ENCODE data around the gene CELSR2. TPM values are rescaled to one million over a fixed set of nuclear protein-coding genes. Genes with fewer than 3 reads are reported as not detected.

CELSR2 gene
- total and polyA plus RNA-seq, 2 experiments from 2014 or later: 11.2 to 35.1 TPM

DNA sequence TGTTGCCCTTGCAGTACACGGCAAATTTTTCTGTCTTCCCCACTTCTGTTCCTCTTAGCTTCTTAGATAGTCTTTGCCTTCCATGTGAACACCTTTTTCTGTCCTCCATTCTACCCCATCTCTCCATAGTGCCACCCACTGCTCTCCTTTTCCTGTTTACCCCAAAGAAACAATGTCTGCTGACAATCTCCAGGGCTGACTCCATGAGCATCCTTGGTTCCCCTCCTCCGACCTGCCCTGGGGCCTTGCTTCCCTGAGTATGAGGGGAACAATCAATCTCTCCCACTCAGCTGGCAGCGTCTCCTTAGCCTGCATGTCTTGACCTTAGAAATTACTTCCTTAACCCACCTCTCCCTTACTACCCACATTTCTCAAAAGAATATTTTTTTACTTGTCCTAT is 69.8 kb downstream of the CELSR2 start (continued):
- TF ChIP-seq NANOG (IDR thresholded peaks at IDR 0.05; ENCODE audit: borderline replicate concordance): no peak
- TF ChIP-seq, protein P1, sequence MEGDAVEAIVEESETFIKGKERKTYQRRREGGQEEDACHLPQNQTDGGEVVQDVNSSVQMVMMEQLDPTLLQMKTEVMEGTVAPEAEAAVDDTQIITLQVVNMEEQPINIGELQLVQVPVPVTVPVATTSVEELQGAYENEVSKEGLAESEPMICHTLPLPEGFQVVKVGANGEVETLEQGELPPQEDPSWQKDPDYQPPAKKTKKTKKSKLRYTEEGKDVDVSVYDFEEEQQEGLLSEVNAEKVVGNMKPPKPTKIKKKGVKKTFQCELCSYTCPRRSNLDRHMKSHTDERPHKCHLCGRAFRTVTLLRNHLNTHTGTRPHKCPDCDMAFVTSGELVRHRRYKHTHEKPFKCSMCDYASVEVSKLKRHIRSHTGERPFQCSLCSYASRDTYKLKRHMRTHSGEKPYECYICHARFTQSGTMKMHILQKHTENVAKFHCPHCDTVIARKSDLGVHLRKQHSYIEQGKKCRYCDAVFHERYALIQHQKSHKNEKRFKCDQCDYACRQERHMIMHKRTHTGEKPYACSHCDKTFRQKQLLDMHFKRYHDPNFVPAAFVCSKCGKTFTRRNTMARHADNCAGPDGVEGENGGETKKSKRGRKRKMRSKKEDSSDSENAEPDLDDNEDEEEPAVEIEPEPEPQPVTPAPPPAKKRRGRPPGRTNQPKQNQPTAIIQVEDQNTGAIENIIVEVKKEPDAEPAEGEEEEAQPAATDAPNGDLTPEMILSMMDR (conservative IDR thresholded peaks at IDR 0.05; ENCODE audit: low read depth in 2 of 2): no peak
- no peak for TF ChIP-seq CREB1 (CRISPR knock-in tag; IDR thresholded peaks at IDR 0.05; ENCODE audit: low read depth)
- TF ChIP-seq, protein P2, sequence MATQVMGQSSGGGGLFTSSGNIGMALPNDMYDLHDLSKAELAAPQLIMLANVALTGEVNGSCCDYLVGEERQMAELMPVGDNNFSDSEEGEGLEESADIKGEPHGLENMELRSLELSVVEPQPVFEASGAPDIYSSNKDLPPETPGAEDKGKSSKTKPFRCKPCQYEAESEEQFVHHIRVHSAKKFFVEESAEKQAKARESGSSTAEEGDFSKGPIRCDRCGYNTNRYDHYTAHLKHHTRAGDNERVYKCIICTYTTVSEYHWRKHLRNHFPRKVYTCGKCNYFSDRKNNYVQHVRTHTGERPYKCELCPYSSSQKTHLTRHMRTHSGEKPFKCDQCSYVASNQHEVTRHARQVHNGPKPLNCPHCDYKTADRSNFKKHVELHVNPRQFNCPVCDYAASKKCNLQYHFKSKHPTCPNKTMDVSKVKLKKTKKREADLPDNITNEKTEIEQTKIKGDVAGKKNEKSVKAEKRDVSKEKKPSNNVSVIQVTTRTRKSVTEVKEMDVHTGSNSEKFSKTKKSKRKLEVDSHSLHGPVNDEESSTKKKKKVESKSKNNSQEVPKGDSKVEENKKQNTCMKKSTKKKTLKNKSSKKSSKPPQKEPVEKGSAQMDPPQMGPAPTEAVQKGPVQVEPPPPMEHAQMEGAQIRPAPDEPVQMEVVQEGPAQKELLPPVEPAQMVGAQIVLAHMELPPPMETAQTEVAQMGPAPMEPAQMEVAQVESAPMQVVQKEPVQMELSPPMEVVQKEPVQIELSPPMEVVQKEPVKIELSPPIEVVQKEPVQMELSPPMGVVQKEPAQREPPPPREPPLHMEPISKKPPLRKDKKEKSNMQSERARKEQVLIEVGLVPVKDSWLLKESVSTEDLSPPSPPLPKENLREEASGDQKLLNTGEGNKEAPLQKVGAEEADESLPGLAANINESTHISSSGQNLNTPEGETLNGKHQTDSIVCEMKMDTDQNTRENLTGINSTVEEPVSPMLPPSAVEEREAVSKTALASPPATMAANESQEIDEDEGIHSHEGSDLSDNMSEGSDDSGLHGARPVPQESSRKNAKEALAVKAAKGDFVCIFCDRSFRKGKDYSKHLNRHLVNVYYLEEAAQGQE (IDR thresholded peaks at IDR 0.05; ENCODE audit: unreplicated experiment): no peak

DNA sequence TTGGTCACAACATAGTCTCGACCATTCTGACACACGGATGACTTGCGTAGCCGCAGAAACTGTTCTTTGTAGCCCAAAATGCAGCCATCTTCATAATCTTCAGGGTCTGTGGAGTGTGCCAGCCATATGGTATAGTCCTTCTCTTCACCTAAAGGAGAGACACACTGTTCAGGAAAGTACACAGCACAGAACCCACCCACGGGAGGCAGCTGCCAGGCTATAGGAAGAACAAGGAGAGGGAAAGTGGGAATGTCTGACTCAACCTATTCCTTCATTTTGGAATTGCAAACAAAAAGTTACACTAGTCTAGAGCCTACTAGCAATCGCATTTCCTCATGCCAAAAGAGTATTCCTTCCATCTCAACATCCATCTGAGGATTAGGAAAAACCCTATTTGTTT is 73.6 kb downstream of the CELSR2 start:
- H3K9me2 ChIP-seq (ENCODE audit: insufficient read depth): no peaks in the 10 kb centered on the region
- H3K4me3 ChIP-seq: no peak overlapping the region
- no peak overlapping the region for H3K4me3 Mint-ChIP-seq
- H3K79me2 ChIP-seq (replicated peaks; ENCODE audit: insufficient read depth): no peaks in the 10 kb centered on the region
- no peaks in the 10 kb centered on the region for H3K27me3 Mint-ChIP-seq (ENCODE audit: insufficient read depth, low read depth, poor library complexity)
- no peak overlapping the region for H3K27ac Mint-ChIP-seq
- H3K36me3 ChIP-seq (ENCODE audit: insufficient read depth): peaks cover 48% of the 10 kb centered on the region
- H3K4me1 ChIP-seq (ENCODE audit: insufficient read depth): no peaks in the 10 kb centered on the region
- H3K27ac ChIP-seq (ENCODE audit: low read depth): no peak overlapping the region
- DNase-seq (ENCODE audit: low spot score): no peak
- H3K27me3 ChIP-seq (ENCODE audit: insufficient read depth): no peaks in the 10 kb centered on the region
- no peaks in the 10 kb centered on the region for H3F3A ChIP-seq (replicated peaks; ENCODE audit: low read depth)
- H4K20me1 ChIP-seq (replicated peaks; ENCODE audit: insufficient read depth): 0 out of 2 replicates have a peak, but pooled peaks cover 5% of the 10 kb centered on the region
- H3K4me2 ChIP-seq: no peak overlapping the region
- peaks cover 10% of the 10 kb centered on the region for H3K4me1 Mint-ChIP-seq
- peaks cover 44% of the 10 kb centered on the region for H3K36me3 Mint-ChIP-seq (ENCODE audit: low read depth)
- no peaks in the 10 kb centered on the region for H3K9me3 Mint-ChIP-seq
- H2AFZ ChIP-seq: no peak overlapping the region
- no peak for ATAC-seq
- TF ChIP-seq CREB1 (CRISPR knock-in tag; IDR thresholded peaks at IDR 0.05; ENCODE audit: low read depth): no peak
- TF ChIP-seq, protein P2 (IDR thresholded peaks at IDR 0.05; ENCODE audit: unreplicated experiment): no peak
- TF ChIP-seq, protein P1 (conservative IDR thresholded peaks at IDR 0.05; ENCODE audit: low read depth in 2 of 2): no peak
- TF ChIP-seq, protein P3, sequence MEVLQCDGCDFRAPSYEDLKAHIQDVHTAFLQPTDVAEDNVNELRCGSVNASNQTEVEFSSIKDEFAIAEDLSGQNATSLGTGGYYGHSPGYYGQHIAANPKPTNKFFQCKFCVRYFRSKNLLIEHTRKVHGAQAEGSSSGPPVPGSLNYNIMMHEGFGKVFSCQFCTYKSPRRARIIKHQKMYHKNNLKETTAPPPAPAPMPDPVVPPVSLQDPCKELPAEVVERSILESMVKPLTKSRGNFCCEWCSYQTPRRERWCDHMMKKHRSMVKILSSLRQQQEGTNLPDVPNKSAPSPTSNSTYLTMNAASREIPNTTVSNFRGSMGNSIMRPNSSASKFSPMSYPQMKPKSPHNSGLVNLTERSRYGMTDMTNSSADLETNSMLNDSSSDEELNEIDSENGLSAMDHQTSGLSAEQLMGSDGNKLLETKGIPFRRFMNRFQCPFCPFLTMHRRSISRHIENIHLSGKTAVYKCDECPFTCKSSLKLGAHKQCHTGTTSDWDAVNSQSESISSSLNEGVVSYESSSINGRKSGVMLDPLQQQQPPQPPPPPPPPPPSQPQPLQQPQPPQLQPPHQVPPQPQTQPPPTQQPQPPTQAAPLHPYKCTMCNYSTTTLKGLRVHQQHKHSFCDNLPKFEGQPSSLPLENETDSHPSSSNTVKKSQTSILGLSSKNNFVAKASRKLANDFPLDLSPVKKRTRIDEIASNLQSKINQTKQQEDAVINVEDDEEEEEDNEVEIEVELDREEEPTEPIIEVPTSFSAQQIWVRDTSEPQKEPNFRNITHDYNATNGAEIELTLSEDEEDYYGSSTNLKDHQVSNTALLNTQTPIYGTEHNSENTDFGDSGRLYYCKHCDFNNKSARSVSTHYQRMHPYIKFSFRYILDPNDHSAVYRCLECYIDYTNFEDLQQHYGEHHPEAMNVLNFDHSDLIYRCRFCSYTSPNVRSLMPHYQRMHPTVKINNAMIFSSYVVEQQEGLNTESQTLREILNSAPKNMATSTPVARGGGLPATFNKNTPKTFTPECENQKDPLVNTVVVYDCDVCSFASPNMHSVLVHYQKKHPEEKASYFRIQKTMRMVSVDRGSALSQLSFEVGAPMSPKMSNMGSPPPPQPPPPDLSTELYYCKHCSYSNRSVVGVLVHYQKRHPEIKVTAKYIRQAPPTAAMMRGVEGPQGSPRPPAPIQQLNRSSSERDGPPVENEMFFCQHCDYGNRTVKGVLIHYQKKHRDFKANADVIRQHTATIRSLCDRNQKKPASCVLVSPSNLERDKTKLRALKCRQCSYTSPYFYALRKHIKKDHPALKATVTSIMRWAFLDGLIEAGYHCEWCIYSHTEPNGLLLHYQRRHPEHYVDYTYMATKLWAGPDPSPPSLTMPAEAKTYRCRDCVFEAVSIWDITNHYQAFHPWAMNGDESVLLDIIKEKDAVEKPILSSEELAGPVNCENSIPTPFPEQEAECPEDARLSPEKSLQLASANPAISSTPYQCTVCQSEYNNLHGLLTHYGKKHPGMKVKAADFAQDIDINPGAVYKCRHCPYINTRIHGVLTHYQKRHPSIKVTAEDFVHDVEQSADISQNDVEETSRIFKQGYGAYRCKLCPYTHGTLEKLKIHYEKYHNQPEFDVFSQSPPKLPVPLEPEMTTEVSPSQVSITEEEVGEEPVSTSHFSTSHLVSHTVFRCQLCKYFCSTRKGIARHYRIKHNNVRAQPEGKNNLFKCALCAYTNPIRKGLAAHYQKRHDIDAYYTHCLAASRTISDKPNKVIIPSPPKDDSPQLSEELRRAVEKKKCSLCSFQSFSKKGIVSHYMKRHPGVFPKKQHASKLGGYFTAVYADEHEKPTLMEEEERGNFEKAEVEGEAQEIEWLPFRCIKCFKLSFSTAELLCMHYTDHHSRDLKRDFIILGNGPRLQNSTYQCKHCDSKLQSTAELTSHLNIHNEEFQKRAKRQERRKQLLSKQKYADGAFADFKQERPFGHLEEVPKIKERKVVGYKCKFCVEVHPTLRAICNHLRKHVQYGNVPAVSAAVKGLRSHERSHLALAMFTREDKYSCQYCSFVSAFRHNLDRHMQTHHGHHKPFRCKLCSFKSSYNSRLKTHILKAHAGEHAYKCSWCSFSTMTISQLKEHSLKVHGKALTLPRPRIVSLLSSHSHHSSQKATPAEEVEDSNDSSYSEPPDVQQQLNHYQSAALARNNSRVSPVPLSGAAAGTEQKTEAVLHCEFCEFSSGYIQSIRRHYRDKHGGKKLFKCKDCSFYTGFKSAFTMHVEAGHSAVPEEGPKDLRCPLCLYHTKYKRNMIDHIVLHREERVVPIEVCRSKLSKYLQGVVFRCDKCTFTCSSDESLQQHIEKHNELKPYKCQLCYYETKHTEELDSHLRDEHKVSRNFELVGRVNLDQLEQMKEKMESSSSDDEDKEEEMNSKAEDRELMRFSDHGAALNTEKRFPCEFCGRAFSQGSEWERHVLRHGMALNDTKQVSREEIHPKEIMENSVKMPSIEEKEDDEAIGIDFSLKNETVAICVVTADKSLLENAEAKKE (CRISPR knock-in tag; IDR thresholded peaks at IDR 0.05): no peak
- no peak for TF ChIP-seq NANOG (IDR thresholded peaks at IDR 0.05; ENCODE audit: borderline replicate concordance)
